HG02759 (cell line): ENCODE data around the gene KRT13.

ENCODE experiments used
- ATAC-seq: cut with Tn5 transposase; IDR thresholded peaks from one replicate; pipeline ENCODE4 v1.9.1; 2021; ENCODE audit warnings: mild to moderate bottlenecking, moderate library complexity; ENCODE audit not compliant: unreplicated experiment

The KRT13 gene

GRCh38 chr17:41520821-41521521, 15.6 kb upstream of the KRT13 start:
- ATAC-seq: no peak

GRCh38 chr17:41519501-41520224, 14.3 kb upstream of the KRT13 start:
- ATAC-seq: no peak

GRCh38 chr17:41518789-41519449, 13.5 kb upstream of the KRT13 start, which contains the start of gene KRT15:
KRT15 (minus strand) TSS chr17:41518890; CDS start chr17:41518827, 63 bp downstream.
- no peak for ATAC-seq

GRCh38 chr17:41518031-41518430, 12.6 kb upstream of the KRT13 start:
- no peak for ATAC-seq

GRCh38 chr17:41516830-41517283, 11.4 kb upstream of the KRT13 start:
- ATAC-seq: no peak

GRCh38 chr17:41516147-41516829, 10.9 kb upstream of the KRT13 start:
- ATAC-seq: no peak

- ATAC-seq: no peak
These were observed 7.7 kb upstream of the KRT13 start for GRCh38 chr17:41513168-41513547.

- no peak for ATAC-seq
These were observed 7.2 kb upstream of the KRT13 start for GRCh38 chr17:41512546-41513167.

- no peak for ATAC-seq
These were observed 6.3 kb upstream of the KRT13 start for GRCh38 chr17:41511716-41512115.

- no peak for ATAC-seq
These were observed 5.7 kb upstream of the KRT13 start for GRCh38 chr17:41511116-41511515.

- ATAC-seq: no peak
These were observed 5.0 kb upstream of the KRT13 start for GRCh38 chr17:41510251-41511065.

- no peak for ATAC-seq
These were observed 2.0 kb upstream of the KRT13 start for GRCh38 chr17:41507315-41507880.

GRCh38 chr17:41505809-41506767, 676 bp upstream of the KRT13 start:
- no peak for ATAC-seq

GRCh38 chr17:41504246-41504977, 1.0 kb downstream of the KRT13 start:
- ATAC-seq: no peak

GRCh38 chr17:41503202-41503601, 2.2 kb downstream of the KRT13 start:
- no peak for ATAC-seq

- no peak for ATAC-seq
These were observed 5.1 kb downstream of the KRT13 start for GRCh38 chr17:41500131-41500911.

GRCh38 chr17:41499714-41500113, 5.7 kb downstream of the KRT13 start:
- no peak for ATAC-seq
